KOPT-K1 (cell line): ENCODE results near the gene ACSS2.
"Not testable (repeated sequence)": the region's sequence is repeated elsewhere in the genome, so short reads cannot be mapped to it uniquely, and the experiment has no call there.

Experiments used
- H3K27ac ChIP-seq: fragments of 200-600 bp; sonication (generic); 2 replicates; pipeline ENCODE4 v1.5.1; 2016; ENCODE audit warnings: antibody characterized with exemption, mild to moderate bottlenecking, low read depth, low read length; ENCODE audit not compliant: poor library complexity, severe bottlenecking
- H3K36me3 ChIP-seq: fragments of 200-600 bp; sonication (generic); 2 replicates; pipeline ENCODE4 v1.5.1; 2017; ENCODE audit warnings: antibody characterized with exemption, mild to moderate bottlenecking, low read length, moderate library complexity; ENCODE audit not compliant: insufficient read depth
- H3K9me3 ChIP-seq: fragments of 200-600 bp; sonication (generic); 2 replicates; pipeline ENCODE4 v1.5.1; 2017; ENCODE audit warnings: antibody characterized with exemption, low read length, mild to moderate bottlenecking; ENCODE audit not compliant: insufficient read depth, poor library complexity, severe bottlenecking

ACSS2 gene

GRCh38 chr20:34863421-34863965 is 12.9 kb upstream of the ACSS2 start:
- 0 out of 2 replicates have a peak, but pooled peaks cover 4% of the 10 kb centered on the region for H3K36me3 ChIP-seq
- no peak overlapping the region for H3K27ac ChIP-seq
- H3K9me3 ChIP-seq: no peaks in the 10 kb centered on the region

DNA sequence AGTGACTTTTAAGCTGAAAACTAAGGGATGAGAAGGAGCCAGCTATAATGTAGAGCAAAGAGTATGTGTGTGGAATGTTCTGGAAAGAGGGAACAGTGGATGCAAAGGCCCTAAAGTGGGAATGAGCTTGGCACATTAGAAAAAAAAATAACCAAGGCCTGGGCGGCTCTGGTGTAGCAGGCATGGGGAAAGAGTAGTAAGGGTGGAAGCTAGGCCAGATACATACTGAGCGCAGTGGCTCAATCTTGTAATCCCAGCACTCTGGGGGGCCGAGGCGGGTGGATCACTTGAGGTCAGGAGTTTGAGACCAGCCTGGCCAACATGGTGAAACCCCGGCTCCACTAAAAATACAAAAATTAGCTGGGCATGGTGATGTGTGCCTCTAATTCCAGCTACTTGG is 12.2 kb upstream of the ACSS2 start:
- H3K36me3 ChIP-seq: 0 out of 2 replicates have a peak, but pooled peaks cover 4% of the 10 kb centered on the region
- no peaks in the 10 kb centered on the region for H3K9me3 ChIP-seq
- no peak overlapping the region for H3K27ac ChIP-seq

GRCh38 chr20:34871320-34871926 is 5.0 kb upstream of the ACSS2 start:
- no peaks in the 10 kb centered on the region for H3K36me3 ChIP-seq
- no peak overlapping the region for H3K27ac ChIP-seq
- no peaks in the 10 kb centered on the region for H3K9me3 ChIP-seq

DNA sequence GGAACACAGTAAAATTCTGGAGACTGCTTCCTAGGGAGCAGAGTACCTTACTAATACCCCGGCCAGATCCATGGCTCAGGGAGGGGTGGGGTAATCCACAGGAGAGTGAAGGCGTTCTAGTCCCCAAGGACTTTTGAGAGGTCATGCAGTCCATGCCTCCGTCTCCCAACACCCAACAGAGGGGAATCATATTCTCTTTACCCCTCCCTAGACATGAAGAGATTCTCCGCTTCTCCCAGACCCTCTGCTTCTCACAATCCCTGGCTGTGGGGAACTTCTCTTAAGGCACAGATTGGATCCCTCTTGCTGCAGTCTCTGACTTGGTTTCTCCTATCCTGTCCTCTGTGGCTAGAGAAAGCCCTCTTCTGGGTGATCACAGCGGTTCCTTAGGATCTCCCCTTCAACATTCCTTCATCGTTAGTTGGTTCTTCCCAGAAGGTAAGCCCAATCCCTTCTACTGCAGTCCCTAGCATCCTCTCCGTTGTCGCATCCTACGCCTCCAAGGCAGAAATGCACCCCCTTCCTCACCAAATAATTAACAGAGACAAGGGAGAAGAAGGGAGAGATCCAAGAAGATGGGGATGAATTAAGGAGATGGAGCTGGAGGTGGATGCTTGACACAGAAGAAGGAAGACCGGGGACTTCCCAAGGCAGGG is 4.3 kb upstream of the ACSS2 start:
- H3K36me3 ChIP-seq: no peaks in the 10 kb centered on the region
- no peaks in the 10 kb centered on the region for H3K9me3 ChIP-seq
- H3K27ac ChIP-seq: peak overlapping the region; percentile 43

DNA sequence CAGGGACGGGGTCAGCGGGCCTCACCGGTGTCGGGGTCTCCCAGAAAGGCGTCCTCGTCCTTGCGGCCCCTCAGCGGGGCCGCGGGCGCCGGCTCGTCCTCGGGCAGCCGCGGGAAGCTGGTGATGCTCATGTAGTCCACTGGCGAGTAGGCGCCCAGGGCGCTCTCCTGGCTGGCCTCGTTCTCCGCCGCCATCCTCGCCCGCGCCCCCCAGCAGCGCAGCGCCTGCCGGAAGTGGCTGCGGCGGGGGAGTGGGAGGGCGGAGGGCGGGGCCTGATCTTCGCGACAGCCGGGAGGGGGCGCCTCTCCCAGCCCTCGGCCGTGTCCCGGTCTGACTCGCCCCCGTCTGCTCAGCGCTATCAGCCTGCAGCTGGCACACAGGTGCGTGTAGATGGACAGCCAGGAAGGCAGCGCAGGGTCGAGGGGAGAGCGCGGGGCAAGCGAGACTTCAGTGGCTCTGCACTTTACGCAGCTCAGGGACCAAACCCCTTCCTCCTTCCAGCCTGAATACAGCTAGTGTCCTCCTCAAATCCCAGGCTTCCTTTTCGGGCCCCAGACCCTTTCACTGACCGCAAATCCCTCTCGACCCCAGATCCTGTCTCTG is 3.7 kb upstream of the ACSS2 start, which contains the start of gene GGT7:
Gene GGT7, minus strand, starts transcription at position 235 of the 603 bp plus-strand sequence. Its CDS starts 41 bp downstream, at position 194.
- peak within 1 kb of the TSS; percentile 43 for H3K27ac ChIP-seq
- H3K9me3 ChIP-seq: no peaks in the 10 kb centered on the region
- H3K36me3 ChIP-seq: no peaks in the 10 kb centered on the region

DNA sequence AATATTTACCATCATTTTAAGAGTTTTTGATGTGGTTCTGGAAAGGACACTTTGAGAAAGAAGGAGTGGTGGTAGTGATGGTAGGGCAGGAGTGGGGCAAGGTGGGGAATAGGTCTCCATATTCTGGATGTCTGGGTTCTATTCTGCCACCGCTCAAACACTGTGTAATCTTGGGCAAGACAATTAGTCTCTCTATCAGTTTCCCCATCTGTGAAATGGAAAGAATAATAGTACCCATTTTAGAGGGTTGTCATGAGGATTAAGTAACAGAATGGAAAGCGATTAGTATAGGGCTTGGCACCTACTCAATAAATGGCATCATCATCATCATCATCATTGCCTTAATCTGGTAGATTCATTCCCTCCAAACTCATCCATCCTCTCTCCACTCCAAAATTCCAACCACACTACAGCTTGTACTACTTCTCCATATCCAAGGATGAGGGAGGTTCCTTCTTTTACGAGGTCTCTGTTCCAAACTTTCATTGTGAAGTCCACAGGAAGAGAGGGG is 2.8 kb upstream of the ACSS2 start:
- Histone ChIP-seq H3K9me3 (no peaks in the 10 kb centered on the region), H3K36me3 (no peaks in the 10 kb centered on the region), H3K27ac (no peak overlapping the region)

DNA sequence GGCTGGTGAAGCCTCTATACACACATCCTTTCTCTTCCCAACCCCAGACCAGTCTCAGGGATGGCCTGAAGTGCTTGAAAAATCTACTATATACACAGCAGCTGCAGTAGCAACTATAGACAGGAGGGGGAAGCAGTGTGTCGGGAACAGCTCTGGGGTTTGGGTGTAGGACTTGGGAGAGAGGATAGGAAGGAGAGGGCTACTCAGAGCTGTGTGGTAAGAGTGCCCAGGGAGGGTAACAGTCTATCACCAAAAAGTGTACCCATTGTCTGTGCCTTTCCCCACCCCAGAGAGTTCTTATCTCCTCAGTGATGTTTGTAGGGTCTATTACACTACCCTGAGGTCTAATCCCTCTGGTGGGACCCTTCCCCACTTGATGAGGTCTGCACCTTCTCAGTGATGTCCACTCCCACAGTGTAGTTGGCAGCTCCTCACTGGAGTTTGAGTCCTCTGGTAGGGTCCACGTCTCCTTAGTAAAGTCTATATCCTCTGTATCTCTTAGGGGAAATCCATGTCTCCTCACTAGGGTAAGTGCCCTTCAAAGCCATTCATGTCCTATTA is 2.2 kb upstream of the ACSS2 start:
- H3K9me3 ChIP-seq: no peaks in the 10 kb centered on the region
- H3K36me3 ChIP-seq: no peaks in the 10 kb centered on the region
- H3K27ac ChIP-seq: no peak overlapping the region

DNA sequence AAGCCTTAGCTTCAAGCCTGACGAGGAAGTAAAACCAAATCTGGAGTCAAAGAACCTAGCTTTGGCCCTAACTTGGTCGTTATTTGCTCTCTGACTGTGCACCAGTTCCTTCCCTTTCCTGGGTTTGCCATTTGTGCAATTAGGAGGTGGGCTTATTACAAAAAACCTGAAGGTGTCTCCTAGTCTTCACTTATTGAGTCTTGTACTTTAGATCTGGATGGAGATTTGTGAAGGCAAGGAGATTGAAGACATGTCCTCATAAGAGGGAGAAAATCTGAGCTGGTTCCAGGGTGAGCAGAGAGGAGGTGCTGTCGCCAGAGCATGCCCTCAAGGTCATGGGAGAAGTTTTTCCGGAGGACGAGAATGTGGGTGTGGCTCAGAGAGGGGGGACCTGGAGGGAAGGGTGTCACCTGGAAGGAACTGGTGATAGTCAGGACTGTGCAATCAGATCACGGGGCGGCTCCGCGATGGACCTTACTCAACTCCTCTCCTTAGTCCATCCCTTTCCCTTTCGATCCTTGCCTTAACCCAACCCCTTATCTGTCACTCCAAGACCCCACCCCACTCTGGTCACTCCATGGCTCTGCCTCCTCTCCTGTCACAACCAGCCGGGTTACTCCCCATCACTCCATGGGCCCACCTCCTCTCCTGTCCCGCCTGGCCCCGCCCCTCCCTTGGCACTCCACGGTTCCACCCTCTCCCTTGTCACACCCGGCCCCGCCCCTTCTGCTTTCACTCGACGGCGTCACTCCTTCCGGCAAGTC is 588 bp upstream of the ACSS2 start:
- Histone ChIP-seq H3K9me3 (no peaks in the 10 kb centered on the region), H3K27ac (no peak overlapping the region), H3K36me3 (no peaks in the 10 kb centered on the region)

GRCh38 chr20:34880215-34880850 is 3.9 kb downstream of the ACSS2 start:
- Histone ChIP-seq H3K27ac (no peak overlapping the region), H3K9me3 (no peaks in the 10 kb centered on the region), H3K36me3 (no peaks in the 10 kb centered on the region)

DNA sequence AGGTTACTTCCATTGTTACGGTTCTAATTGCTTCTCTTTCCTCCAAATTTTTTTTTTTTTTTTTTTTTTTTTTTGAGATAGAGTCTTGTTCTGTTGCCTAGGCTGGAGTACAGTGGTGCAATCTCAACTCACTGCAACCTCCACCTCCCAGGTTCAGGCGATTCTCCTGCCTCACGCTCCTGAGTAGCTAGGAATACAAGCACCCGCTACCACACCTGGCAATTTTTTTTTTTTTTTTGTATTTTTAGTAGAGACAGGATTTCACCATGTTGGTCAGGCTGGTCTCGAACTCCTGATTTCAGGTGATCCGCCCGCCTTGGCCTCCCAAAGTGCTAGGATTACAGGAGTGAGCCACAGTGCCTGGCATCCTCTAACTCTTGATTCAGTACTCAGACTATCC is 4.6 kb downstream of the ACSS2 start:
- H3K36me3 ChIP-seq, H3K9me3 ChIP-seq, H3K27ac ChIP-seq: not testable (repeated sequence)

GRCh38 chr20:34881689-34882088 is 5.3 kb downstream of the ACSS2 start:
- H3K27ac ChIP-seq: no peak overlapping the region
- no peaks in the 10 kb centered on the region for H3K36me3 ChIP-seq
- H3K9me3 ChIP-seq: no peaks in the 10 kb centered on the region

DNA sequence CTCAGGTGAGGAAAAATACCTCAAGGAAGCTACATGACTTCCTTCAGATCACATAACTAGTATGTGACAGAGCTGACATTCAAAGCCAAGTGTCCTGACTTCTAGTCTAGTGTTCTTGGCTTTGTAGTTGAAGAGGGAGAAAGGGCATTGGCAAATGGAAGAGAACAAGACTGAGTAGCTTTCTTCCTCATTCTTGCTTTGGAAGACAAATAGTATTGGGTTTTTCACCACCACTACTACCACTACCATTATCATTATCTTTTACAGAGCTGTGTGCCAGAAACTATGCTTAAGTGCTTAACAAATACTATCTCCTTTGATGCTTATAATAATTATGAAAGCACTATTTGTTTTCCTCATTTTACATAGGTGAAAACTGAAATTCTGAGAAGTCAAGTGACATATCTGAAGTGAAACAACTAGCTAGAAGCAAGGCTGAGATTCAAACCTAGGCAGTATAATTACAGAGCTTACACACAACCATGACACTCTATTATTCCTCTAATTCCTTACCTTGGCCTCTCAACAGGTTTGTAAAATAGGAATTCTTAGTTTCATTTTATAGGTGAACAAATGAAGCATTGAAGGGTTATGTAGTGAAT is 6.8 kb downstream of the ACSS2 start:
- H3K9me3 ChIP-seq: no peaks in the 10 kb centered on the region
- H3K36me3 ChIP-seq: no peaks in the 10 kb centered on the region
- H3K27ac ChIP-seq: no peak overlapping the region

DNA sequence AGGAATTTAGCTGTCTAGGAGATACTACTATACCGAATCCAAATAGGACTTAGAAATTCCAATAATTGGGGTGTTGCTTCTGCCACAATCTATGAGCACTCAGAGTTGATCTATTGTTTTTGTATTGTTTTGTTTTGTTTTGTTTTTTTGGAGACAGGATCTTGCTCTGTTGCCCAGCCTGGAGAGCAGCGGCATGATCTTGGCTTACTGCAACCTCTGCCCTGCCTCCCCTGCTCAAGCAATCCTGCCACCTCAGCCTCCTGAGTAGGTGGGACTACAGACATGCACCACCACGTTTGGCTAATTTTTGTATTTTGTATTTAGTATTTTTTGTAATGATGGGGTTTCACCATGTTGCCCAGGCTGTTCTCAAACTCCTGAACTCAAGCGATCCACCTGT is 7.4 kb downstream of the ACSS2 start:
- Histone ChIP-seq H3K27ac (no peak overlapping the region), H3K36me3 (no peaks in the 10 kb centered on the region)

DNA sequence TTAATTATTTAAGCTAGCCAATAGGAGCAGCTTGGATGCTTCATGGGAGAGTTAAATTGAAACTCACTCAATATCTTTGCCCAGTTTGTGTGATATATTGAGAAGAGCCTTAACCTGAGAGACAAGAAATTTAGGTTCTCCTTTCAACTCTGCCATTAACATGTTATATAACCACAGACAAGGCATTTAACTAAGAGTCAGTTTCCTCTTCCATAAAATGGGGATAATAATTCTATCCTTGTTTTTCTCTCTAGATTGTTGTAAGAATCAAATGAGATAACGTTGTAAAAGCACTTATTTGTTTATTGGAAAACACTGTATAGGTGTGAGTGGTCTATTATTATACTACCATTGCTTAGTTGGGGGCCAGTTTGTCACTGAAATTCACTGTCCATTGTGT is 7.8 kb downstream of the ACSS2 start:
- H3K36me3 ChIP-seq: no peaks in the 10 kb centered on the region
- no peak overlapping the region for H3K27ac ChIP-seq
- H3K9me3 ChIP-seq: no peaks in the 10 kb centered on the region

More for the DNA sequence above, 7.4 kb downstream of the ACSS2 start:
- H3K9me3 ChIP-seq: no peaks in the 10 kb centered on the region
